GM18861 (cell line): ENCODE data around the gene SUPT20HL1.
A peak's percentile ranks its signal among the peaks of the same experiment; 100 is the strongest.
"Not testable (repeated sequence)": the region's sequence is repeated elsewhere in the genome, so short reads cannot be mapped to it uniquely, and the experiment has no call there.

Experiments used
- ATAC-seq: cut with Tn5 transposase; IDR thresholded peaks from one replicate; pipeline ENCODE4 v1.9.1; 2021; ENCODE audit not compliant: unreplicated experiment

SUPT20HL1 gene

DNA sequence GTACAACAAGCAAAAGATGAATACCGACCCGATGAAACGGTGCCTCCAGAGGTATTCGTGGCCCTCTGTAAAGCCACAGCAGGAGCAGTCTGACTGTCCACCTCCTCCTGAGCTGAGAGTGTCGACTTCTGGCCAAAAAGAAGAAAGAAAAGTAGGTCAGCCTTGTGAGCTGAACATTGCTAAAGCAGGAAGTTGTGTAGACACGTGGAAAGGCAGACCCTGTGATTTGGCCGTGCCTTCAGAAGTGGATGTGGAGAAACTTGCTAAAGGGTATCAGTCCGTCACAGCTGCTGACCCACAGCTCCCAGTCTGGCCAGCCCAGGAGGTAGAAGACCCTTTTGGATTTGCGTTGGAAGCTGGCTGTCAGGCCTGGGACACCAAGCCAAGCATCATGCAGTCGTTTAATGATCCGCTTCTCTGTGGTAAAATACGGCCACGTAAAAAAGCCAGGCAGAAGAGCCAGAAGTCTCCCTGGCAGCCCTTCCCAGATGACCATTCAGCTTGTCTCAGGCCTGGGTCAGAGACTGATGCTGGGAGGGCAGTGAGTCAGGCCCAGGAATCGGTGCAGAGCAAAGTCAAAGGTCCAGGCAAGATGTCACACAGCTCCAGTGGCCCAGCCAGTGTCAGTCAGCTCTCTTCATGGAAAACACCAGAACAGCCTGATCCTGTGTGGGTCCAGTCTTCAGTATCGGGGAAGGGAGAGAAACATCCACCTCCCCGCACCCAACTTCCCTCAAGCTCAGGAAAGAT lies 3.2 kb downstream of the SUPT20HL1 start:
- ATAC-seq = not testable (repeated sequence)

DNA sequence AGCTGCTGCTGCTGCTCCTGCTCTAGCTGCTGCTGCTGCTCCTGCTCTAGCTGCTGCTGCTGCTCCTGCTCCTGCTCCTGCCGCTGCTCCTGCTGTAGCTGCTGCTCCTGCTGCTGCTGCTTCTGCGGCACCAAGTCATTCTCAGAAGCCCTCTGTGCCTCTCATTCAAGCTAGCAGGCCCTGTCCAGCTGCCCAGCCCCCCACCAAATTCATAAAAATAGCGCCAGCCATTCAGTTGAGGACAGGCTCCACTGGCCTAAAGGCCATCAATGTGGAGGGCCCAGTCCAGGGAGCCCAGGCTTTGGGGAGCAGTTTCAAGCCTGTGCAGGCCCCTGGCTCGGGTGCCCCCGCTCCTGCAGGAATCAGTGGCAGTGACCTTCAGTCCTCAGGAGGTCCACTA lies 3.9 kb downstream of the SUPT20HL1 start:
- ATAC-seq = no peak

DNA sequence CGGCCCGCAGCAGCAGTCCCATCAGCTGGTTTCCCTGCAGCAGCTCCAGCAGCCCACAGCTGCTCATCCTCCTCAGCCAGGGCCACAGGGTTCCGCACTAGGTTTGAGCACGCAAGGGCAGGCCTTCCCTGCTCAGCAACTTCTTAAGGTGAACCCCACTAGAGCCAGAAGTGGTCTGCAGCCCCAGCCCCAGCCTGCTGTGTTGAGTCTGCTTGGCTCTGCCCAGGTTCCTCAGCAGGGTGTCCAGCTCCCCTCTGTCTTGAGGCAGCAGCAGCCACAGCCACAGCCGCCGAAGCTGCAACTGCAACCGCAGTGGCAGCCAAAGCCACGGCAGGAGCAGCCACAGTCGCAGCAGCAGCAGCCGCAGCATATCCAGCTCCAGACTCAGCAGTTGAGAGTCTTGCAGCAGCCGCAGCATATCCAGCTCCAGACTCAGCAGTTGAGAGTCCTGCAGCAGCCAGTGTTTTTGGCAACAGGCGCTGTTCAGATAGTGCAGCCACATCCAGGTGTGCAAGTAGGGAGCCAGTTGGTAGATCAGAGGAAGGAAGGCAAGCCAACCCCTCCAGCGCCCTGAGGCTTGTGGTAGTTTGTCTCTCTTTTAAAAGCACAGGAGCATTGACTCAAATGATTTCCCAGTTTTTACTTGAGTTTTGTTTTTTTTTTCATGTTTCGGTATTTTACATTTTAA lies 4.6 kb downstream of the SUPT20HL1 start:
- ATAC-seq = no peak

DNA sequence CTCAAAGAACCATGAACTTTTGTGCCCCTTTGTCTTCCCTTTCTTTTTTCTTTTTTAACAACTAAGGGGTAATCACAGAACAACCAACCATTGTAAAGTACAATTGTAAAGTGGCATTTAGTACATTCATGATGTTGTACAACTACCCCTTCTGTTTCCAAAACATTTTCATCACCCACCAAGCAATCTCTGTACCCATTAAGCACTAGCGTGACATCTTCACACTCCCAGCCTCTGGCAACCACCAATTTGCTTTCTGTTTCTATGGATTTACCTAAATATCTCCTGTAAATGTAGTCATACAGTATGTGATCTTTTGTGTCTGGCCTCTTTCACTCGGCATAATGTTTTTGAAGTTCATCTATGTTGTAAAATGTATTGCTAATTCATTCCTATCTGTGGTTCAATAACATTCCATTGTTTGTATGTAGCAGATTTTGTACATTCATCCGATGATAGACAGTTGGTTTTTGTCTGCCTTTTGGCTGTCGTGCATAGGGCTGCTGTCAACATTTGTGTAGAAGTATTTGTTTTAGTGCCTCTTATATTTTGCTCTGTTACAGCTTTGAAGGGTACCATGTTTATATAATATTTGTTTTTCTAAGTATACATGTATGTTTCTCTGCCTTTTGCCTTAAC lies 6.4 kb downstream of the SUPT20HL1 start:
- not testable (repeated sequence) for ATAC-seq

DNA sequence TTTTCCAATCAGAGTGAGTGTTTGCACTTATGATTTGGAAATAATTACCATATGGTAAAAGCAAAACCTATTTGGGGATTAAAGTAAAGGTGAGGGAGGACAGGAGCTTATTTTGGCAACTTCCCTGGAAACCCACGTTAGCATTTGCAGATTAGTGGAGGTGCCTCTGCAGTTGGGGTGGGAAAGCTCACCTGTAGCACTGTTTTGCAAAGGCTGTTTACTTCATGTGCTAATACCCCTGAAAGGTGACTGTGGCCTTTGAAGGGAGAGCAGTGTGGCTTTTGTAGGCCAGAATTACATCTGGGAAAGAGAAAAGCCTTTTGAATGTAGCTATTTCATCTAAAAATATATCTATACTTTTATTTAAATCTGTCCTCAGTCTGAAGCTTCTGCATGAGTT lies 9.4 kb downstream of the SUPT20HL1 start:
- no peak for ATAC-seq

DNA sequence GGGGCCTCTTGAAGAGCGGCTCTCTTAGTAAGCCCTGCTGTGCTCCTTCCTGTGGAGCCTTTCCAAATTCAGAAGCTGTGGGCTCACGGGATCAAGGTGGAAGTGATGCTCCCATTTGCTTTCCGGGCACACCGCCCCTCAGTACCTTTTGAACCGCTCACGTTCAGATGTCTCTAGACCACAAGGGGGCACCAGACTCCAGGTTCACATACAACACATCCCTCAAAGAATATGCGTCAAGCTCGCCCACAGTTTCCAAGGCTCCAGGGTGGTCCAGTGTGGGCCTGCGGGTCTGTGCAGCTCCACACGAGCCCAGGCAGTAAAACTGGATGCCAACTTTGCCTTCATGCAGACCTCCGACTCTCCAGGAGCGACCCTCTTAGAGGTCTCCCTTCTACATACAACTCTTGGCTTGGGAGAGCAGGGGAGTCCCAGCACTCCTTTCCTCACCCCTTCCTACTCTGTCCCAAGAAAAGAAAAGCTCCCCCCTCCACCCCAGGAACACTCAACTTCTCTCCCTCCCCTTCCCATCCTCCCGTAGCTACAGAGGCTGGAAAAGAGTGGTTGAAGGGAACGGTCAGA lies 11.0 kb downstream of the SUPT20HL1 start:
- ATAC-seq = peak; percentile 64

DNA sequence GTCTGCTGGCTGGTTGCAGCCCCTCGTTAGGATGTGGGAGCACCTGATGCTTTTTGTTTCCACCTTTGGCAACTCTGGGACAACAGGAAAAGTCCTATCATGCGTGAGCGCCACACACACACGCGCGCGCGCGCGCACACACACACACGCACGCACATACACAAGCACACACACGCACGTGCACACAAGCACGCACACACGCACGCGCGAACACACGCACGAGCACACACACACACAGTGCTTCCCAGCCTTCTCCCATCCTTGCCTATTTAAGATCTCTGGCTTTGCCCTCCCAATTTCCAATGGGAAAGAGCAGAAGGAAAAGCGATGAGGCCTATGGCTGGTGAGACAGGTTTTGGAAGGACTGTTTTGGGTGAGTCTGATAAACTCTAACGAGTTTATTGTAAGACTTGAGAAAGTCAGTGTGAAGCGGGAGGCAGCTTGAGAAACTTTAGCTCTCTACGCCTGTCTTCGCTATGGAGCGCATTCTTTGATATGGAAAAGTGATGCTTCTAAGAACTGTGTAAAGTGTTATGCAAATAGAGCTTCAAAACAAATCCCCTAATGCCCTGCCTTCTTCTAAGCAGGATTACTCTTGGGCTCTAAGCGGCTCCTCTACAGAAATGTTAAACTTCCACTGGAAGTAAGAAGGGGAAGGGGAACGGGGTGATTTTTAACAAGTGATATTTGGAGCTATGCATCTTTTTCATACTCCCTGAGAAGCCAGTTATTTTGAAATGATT lies 11.8 kb downstream of the SUPT20HL1 start:
- ATAC-seq = no peak

DNA sequence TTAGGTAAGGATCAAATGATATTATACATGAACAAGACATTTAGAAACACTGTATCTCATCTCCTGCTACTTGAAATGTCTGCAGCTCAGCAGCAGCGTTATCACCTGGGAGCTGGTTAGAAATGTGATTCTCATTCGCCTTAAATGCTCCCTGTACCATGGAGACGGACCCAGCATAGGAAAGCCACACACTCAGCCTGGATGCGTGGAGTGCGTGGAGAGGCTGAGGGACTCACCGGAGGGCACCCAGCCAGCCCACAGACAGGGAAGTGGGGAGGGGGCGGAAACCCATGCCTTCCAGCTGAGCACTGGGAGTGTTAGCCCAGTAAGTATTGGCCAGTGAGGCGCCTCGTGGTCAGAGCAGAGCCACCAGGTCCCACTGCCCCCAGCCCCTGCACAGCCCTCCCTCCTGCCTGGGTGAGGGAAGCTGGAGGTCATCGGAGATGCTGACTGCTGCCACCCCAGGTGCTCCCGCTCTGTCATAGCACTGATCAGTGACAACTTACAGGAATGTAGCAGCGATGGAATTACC lies 15.2 kb downstream of the SUPT20HL1 start:
- no peak for ATAC-seq

DNA sequence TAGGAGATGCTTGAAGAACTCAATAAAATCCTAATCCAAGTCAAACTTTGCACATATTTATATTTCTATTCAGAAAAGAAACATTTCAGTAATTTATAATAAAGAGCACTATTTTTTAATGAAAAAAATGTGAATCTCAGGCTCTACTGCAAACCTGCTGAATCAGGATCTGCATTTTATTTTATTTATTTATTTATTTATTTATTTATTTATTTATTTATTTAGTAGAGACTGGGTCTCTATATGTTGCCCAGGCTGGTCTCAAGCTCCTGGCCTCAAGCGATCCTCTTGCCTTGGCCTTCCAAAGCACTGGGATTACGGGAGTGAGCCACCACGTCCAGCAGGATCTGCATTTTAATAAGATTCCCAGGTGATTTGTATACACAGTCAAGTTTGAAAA lies 16.0 kb downstream of the SUPT20HL1 start:
- no peak for ATAC-seq

DNA sequence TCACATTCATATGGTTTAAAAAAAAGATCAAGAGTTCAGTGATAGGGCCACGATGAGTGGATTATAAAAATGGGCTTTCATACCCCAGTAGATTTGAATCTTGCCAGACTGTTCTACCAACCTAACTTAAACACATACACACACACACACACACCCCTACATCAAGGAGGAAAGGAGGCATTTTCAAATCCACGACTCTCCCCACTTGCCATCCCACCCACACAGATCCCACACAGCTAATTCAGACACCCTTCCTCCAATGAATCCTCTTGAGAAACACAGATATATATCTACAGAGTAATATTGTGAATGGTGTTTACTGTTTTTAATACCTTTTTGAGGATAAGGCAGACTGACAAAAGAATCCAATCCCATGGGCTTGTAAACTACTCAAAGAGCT lies 16.8 kb downstream of the SUPT20HL1 start:
- ATAC-seq = no peak

DNA sequence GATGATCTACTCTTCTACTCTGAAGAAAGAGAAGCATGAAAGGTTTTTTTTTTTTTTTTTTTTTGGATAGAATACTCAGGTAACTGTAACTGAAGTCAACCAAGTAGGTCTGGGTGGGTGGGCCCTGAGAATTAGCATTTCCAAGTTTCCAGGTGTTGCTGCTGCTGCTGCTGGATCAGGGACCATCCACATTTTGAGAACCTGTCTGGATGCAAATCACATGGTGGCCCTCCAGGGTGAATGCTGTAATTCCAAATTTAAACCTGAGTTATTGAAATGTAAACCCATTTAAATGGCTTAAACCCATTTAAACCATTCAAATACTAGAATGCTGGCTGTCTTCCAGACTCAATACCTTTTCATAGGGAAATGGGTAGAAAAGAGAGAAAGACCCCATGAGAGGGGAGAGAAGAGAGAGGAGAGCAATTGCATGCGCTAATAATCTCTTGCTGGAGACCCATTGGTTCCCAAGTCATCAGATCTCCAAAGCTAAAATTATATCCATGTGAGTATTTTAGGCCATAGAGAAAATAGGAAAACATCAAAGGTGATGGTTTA lies 17.6 kb downstream of the SUPT20HL1 start:
- no peak for ATAC-seq

DNA sequence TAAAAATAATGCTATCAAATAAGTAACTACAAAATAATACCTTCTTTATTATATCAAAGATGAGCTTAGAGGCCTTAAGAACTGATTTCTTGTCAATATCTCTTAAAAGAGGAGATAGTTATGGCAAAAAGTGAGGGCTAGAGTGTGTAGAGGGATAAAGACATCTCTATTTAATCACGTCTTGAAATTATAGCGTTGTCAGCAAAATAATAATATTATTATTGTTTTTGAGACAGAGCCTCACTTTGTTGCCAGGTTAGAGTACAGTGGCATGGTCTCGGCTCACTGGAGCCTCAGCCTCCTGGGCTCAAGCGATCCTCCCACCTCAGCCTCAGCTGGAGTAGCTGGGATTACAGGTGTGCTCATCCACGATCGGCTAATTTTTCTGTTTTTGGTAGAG lies 18.3 kb downstream of the SUPT20HL1 start:
- no peak for ATAC-seq

DNA sequence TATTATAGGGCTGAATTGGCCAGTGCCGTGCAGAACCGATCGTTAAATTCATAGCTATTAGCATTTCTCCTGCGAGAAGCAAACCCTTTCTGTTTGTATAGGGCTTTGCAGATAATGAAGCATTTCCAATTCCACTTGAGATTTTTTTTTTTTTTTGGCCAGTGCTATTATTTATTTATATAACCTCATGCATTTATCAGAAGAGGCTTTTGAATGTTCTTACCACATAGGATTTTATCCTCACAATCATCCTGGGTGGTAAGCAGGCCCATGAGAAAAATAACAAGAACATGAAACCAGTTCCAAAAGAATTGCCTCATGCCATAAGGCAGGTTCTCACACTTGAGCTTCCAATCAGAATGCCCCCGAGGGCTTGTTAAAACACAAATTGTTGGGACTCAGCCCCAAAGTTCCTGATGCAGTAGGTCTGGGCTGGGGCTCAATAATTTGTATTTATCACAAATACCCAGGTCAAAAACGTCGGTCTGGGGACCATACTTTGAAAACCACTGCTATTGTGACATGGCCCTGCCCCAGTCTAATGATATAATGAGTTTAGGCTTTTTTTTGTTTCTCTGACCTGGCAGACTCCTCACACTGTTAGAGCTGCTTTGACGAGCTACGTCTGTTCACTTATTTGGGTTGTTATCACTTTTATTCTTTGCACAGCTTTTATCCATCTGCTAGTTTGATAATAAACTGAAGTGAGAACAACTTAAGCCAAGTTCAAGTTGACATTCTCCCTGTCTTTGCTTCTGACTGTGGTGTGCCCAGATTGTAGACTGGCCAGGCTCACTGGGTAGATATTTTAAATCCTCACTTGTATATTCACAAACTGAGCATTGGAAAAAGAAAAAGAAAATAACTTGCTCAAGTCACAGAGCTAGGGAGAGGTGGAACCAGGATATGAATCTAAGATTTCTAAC lies 20.1 kb downstream of the SUPT20HL1 start:
- no peak for ATAC-seq

DNA sequence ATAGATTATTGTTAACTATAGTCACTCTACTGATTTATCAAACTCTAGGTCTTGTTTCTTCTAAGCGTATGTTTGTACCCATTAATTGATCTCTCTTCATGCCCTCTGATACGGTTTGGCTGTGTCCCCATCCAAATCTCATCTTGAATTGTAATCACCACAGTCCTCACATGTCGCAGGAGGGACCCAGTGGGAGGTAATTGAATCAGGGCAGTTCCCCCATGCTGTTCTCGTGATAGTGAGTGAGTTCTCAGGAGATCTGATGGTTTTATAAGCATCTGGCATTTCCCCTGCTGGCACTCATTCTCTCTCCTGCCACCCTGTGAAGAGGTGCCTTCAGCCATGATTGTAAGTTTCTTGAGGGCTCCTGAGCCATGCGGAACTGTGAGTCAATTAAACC lies 21.9 kb downstream of the SUPT20HL1 start:
- not testable (repeated sequence) for ATAC-seq

DNA sequence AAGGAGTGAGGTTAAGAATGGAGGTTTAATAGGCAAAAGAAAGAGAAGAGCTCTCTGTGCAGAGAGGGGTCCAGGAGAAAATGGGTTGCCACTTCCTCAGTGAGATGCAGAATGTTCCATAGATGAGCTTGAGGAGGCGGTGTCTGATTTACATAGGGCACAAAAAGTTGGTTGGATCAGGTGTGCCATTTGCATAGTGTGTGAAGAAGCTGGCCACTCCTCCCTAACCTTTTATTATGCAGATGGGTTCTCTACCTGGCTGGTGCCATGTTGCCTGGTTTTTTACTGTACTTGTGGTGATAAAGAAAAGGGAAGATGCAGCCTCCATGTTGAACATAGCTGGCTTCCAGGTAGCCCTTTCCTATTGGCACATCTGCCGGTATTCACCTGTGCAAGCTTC lies 27.3 kb downstream of the SUPT20HL1 start:
- ATAC-seq = no peak

DNA sequence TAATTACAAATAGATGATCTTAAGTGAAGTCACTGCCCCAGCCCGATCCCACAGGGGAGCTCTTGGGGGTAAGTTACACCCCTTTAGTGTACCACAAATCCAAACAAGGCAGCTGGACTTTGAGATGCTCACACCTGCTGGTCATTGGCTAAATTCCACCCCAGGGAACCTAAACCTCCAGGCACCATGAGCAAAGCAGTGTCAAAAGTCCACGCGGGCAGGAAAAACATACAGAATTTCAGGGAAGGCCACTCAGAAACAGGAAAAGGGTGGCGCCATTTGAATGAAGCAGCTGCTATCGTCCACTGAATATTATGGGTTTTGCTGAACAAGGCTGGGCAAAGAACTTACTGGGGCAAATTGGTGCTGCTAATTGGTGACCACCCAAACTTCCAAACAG lies 30.9 kb downstream of the SUPT20HL1 start:
- no peak for ATAC-seq

DNA sequence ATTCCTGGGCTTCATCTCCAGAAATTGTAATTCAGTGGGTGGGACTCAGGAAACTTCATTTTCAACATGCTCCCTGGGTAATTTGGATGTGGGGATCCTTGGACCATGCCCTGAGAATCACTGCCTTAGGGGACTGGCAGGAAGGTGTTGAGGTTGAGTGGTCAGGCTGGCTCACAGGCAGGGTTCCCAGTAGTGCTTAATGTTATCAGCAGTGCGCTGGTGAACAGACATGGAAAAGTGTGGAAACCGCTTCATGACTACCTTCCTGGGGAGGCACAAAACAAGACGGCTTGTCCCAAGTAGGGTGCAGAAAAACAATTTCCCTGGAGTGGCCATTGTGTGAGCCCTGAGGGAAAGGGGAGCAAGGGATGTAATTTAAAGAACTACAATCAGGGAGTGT lies 31.4 kb downstream of the SUPT20HL1 start:
- ATAC-seq = no peak

DNA sequence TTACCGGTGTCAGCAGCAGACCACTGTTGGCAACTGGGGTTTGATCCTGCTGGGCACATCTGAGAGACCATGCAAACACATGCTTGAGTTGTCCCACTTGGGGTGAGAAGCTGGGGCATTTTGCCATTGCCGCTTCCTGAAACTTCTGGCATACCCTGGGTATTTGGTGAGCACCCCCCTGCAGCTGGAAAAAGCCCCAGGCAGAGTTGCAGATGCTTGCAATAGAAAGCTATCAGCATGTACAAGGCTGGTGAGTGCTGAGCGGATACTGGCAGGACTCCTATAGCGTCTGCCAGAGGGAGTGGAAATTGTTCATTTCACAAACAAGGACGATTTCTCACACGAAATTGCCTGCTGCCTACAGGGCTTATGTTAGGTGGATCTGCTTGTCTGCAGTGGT lies 32.3 kb downstream of the SUPT20HL1 start:
- ATAC-seq = no peak

DNA sequence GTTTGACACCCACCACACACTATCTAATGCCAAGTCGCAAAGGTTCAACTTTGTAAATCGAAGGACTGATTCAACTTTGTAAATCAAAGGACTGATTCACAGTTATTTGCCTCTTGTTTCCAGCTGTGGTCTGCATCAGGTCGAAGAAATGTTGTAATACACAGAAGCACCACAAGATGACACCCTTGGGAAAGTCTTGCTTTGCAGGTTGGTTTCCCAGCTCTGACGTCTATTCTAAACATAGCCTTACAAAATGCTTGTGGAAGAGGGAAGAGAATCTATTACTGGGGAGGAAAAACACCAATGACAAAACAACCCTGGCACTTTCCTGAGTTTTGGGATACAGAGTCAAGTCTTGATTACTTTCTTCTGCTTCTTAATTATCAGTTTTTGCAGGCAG lies 35.3 kb downstream of the SUPT20HL1 start:
- peak; percentile 86 for ATAC-seq
